NCI-H2196 treated with DMSO at 0.1 percent for 48 hours (cell line): ENCODE data around the gene MZT2B.
"Not testable (repeated sequence)": the region's sequence is repeated elsewhere in the genome, so short reads cannot be mapped to it uniquely, and the experiment has no call there.

Experiments
- DNase-seq: peaks from one replicate; lab custom pipeline; 2025; ENCODE audit not compliant: unreplicated experiment; lab: John Stamatoyannopoulos, UW

Gene MZT2B

DNA sequence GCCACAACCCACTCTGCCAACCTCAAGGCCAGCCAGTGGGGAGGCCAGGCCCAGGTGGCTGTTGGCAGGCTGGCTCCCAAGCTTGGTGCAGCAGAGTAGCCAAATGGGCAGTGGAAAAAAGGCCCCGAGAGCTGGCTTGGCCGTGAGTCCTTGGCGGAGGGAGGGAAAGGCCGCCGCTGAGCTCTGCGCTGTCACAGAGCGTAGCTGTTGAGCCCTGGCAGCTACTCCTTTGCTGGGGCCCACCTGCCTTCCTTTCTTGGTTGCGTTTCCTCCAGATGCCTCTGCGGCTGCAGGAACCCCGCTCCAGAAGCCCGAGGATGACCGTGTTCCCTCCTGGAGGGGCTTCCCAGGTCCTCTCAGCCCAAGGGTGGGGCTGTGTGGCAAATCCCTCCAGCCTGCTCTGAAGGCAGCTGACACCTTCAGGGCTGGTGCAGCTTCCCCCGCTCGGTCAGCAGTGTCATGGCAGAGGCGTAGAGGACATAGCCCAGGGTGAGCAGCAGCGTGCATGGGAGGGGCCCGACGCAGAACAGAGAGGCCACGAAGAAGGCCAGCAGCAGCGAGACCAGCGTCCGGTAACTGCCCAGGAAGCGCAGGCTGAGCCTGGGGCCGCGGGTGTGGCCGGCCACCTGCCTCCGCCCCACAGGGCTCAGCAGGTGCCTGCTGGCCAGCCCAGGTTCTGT lies 29.8 kb upstream of the MZT2B start:
- not testable (repeated sequence) for DNase-seq

DNA sequence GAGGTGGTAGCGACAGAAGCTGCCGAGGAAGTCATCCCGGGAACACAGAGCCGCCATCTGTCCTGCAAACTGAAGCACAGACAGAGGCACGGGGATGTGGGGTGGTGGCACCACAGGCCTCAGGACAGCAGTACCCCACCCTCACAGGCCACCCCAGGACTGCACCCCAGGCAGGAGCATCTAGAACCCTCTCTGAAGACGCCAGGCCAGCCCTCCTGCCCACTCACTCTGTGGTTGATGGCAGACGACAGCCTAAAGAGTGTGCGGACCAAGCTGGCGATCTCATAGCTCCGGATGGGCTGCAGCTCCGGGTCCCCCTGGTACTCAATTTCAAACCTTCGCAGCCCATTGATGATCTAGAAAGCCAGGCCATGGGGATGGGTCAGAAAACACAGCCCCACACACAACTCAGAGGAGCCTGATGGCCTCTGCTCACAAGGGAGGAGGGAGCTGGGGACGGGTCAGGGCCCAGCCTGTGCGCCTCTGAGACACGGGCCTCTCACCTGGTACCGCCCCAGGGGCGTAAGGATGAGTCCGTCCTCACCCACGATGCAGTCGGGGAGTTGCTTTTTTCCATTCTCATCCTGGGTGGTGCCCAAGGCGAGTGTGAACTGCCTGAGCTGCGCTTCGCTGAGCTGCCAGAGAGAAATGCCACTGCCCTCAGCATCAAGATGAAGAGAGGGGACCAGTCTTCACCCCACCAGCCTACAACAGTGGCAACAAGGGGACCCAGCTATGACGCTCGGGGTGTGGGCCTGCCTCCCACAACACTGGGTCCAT lies 29.1 kb upstream of the MZT2B start:
- DNase-seq = no peak

DNA sequence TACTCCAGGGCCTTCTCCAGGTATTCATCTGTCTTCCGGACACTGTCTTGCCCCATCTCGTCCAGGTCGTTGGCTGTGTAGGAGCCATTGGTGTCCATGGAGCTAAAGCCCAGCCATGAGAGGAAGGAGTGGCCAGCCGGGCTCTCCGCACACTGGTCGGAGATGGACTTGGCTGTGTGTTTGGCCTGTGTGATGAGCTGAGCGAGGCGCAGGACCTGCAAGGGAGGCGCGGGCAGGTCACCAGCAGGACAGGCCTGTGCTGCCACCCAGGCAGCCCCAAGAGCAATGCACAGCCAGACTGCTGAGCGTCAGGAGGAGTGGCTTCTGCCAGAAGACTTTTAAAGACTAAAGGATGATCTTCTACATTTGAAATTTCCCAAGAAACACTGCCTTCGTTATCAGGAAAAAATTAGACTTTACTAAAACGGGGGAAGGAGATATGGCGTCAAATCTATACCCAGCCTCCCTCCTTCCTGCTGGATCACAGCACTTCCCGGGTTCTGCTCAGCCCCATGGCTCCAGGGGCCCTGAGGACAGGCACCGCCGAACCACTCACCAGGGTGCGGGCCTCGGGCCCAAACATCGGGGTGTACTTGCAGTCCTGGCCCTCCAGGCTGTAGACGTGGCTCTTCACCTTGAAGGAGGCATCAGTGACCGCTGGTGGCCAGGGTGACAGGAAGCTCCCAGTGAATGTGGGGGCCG lies 28.2 kb upstream of the MZT2B start:
- not testable (repeated sequence) for DNase-seq

DNA sequence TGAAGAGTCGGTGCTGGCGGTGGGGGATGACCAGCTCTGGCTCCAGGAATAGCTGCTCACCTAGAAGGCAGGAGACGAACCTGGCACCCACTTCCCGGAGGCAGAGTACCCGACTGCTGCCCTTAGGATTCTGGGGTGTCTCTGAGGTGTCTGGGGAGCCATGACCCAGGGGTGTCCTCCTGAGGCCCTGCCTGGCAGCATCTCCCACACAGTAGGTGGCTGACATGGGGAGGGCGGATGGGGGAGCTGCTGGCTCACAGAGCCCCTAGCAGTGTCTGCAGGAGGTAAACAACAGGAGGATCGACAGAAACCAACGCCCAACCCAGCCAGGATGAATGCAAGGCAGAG lies 27.7 kb upstream of the MZT2B start:
- not testable (repeated sequence) for DNase-seq

DNA sequence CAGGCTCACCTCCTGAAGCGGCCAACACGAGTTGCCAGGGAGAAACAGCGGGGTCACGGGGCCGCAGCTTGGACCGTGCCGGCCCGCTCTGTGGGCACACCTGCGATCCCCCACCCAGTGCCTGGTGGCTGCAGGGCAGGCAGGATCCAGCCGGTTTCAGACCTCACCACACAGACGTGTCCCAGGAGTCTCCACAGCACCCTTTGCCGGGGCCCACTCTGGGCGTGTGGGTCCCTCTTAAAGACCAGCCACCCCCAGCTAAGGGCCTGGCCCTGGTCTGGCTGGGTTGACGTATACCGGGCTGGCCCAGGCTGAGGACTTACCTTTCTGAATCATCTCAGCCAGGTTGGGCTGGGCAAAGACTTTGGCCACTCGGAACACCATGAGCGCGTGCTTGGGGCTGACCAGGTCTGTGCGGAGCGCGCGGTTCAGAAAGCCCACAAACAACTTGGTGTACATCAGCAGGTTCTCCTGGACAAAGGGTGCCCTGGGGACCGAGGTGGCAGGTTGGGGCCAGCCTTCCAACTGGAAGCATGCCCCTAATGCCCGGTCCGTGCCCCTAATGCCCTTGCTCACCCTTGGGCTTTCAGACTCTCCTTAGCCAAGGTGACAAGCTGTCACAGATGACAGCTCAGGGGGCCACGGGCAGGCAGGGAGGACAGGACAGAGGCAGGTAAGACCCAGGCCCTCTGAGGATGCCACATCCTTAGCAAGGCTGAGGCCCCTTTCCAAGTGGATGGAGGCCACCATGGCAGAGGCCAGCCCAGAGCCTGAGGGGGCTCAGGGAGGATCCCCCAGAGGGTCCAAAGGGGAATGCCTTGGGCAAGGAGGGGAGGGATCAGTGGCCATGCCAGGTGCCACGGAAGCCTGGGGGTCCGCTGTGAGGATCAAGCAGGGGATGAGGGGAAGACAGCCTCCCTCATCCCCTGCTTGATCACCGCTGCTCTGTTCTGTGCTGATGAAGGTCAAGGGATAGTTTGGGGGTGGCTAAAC lies 27.0 kb upstream of the MZT2B start:
- no peak for DNase-seq

DNA sequence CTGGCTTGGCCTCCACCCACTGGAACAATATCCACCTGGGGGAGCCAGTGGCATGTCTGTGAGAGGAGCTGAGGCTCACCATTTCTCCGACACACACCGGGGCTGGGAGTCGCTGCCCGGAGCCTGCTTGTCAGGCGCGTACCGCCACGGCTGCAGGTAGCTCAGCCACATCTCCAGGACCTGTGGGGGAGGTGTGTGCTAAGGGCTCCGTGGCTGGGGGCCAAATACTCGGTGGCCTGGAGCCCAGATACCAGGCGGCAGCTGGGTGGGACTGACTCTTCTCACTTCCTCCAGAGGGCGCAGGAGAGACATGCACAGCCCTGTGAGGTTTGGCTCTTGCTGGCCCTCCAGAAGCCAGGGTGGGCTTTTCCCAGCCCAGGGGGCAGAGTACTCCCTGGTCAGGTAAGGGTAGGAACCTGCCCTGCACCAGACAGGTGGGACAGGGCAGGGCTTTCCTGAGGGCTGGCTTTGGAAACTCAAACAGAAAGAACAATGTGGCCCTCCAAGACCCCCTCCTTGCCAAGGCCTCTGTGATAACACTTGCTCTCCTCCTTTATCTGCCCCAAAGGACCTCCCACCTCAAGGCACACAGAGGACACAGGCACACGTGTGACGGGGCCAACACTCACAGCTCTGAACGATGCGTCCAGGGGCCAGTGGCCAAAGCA lies 26.0 kb upstream of the MZT2B start:
- DNase-seq = peak; percentile 63

DNA sequence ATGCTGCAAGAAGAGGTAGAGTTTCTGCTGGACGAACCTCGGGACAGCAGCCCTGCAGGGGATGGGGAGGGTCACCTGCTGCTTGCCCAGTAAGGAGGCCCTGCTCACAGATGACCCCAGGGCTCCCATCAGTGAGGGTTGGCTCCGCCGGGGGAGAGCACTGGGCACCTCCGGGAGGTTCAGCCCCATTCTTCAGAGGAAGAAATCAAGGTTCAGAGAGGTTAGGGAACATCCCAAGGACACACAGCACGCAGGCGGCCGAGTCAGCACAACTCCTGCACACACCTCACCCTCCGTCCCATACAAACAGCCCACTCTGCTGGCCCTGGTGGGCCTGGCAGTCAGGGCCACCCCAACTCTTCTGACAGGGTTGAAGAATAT lies 25.4 kb upstream of the MZT2B start:
- DNase-seq = no peak

DNA sequence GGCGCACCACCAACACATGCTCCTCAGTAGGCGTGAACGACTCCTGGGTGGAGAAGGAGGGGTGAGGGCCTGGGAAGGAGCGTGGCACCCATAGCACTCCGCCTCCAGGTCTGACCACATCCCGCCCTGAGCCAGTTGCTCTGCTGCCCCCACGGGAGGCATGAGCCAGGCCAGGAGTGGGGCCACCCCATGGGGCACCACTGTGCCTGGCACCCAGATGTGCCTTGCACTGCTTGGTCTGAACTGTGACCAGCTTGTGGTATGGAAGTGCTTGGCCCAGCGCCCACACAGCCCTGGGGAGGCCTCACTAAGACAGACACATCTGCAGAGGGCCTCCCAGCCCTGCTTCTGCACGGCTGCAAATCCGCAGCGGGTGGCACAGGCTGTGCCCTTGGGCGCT lies 24.7 kb upstream of the MZT2B start:
- DNase-seq = peak; percentile 53

DNA sequence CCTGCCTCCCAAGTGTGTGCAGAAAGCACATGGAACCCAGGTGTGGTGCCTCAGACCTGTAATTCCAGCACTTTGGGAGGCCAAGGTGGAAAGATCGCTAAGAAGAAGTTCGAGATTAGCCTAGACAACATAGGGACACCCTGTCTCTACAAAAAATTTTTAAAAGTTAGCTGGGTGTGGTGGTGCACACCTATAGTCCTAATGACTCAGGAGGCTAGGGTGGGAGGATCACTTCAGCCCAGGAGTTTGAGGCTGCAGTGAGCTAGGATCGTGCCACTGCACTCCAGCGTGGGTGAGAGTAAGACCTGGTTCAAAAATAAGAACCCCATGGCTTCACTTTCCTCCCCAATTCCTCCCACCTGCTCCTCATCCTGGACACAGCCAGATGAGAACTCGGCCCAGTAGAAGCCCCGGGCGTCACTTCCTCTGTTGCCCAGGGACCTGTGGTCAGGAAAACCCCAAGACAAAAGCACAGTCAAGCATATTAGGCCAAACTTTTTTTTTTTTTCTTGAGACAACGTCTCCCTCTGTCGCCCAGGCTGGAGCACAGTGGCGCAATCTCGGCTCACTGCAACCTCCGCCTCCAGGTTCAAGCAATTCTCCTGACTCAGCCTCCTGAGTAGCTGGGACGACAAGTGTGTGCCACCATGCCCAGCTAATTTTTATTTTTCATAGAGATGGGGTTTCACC lies 24.1 kb upstream of the MZT2B start:
- DNase-seq = not testable (repeated sequence)

DNA sequence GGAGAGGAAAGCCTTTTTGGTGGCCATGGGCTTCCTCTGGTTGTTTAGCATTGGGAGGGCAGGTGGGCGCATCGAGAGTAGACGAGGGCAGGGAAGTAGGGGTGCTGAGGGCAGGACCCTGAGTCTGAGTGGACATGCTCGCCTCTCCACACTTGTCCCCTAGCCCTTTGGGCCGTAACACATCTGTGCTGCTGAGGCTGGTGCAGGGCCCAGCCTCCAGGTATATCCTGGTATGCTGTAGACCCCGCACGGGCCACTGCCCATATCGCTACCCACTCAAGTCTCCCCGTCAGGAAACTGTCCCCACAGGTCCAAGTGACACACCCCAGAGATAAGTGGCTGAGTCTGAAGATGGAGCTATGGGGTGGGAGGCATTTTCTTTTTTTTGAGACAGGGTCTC lies 23.4 kb upstream of the MZT2B start:
- DNase-seq = no peak

DNA sequence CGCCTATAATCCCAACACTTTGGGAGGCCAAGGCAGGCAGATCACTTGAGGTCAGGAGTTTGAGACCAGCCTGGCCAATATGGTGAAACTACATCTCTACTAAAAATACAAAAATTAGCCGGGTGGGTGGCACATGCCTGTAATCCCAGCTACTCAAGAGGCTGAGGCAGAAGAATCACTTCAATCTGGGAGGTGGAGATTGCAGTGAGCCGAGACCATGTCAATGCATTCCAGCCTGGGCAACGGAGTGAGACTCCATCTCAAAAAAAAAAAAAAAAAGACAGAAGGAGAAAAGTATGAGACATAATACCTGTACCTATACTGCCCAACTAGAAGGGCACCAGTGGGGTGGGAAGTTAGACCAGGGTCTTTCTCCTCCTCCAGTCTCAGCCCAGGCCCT lies 22.7 kb upstream of the MZT2B start:
- DNase-seq = not testable (repeated sequence)

DNA sequence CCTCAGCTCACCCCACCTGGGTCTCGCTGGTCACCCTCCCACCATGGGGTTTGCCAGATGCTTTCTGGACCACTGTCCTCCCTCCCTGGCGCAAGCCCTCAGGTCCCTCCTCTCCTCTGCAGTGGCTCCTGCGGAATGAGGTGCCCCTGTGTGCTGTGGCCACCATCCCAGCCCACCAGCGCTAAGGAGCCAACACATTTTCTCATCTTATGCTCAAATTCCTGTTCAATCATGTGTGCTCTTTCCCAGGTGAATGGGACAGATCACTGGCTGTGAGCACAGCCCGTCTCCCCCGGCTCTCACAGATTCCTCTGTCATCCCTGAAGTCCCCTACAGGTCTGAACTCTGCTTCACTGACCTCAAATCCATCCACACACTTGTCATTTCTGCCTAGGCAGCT lies 21.9 kb upstream of the MZT2B start:
- no peak for DNase-seq

DNA sequence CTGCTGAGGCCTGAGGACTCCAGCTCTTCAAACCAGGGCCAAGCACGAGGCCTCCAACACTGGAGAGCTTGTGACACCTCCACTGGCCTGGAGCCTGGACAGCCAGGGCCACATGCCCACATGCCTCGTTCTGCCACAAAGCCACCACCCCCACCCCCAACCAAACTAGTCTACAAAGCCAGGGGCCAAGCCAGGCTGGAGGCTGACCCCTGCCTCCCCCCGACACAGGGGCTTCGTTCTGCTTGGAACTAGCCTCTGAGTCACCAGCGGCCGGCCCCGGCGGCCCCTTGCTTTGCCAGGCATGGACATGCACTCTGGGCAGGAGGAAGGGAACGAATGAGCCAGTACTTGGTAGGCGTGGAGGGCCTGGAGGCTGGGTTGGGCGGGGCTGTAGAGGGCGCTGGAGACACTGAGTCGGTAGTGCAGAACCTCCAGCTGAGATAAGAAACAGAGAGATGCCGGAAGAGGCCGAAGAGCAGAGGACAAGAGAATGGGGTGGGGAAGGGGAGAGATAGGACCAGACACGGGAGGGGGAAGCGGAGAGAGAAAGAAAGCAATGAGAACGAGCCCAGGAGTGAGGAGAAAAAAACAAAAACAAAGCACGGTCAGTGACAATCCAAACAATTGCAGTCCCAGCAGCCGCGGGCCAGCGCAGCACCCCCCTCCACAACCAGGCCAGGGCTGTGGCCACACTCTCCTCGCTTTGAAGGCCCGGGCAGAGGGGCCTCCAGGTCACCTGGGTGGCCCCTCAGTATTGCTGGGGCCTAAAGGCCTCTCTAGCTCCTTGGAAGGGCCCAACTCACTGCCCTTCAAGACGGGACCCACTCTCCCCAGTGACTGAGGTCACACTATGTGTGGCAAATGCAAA lies 21.0 kb upstream of the MZT2B start:
- not testable (repeated sequence) for DNase-seq

DNA sequence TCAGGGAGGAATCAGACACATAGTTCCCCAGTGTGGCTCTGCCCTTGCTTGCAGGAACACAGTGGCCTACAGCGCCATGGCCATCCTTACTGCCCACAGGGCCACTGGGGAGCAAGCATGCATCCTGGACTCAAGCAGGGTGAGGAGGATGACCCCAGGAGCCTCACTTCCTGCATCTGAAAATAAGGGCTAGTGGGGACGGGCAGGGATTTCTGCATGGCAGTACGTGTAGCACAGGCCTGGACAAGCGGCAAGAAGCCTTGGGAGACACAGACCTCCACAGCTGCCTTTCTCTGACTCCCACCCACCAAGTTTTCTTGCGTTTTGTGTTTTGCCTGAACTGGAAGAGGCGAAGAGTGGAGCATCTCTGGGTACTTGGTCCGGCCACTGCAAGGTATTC lies 19.6 kb upstream of the MZT2B start:
- not testable (repeated sequence) for DNase-seq

DNA sequence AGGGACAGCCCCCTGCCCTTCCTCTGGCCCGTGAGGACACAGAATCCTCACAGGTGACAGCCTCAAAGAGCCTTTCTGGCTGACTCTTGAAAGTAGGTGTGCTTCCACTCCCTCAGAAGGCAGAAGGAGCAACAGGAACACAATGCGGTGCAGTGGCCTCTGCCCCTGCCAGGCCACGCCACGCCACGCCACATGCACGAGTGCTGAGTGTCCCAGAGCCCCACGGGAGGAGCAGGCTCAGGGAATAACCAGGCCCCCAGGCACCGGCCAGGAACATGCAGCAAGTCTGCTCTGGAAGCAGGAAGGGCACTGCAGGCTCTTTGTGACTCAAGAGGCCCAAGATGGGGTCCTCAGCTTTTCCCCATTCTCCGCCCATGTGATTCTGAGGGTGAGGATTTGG lies 19.1 kb upstream of the MZT2B start:
- no peak for DNase-seq

DNA sequence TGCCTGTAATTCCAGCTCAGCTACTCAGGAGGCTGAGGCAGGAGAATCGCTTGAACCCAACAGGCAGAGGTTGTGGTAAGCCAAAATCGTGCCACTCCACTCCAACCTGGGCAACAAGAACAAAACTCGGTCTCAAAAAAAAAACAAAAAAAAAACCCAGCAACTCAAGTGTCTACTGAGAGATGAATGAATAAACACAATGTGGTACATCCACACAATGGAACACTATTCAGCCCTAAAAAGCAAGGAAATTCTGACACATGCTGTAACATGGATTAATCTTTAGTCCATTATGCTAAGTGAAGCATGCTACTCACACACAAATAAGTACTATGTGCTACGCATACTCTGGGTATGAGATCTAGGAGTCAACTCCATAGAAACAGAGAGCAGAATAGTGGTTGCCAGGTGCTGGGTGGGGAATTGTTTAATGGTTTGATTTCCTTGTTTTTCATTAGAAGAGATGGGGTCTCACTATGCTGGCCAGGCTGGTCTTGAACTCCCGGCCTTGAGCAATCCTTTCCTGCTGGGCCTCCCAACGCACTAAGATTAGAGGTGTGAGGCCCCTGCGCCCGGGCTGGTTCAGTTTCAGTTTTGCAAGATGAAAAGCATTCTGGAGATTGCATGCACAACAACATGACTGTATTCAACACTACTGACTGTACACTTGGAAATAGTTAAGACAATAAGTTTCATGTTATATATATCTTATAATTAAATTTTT lies 16.6 kb upstream of the MZT2B start:
- DNase-seq = no peak

DNA sequence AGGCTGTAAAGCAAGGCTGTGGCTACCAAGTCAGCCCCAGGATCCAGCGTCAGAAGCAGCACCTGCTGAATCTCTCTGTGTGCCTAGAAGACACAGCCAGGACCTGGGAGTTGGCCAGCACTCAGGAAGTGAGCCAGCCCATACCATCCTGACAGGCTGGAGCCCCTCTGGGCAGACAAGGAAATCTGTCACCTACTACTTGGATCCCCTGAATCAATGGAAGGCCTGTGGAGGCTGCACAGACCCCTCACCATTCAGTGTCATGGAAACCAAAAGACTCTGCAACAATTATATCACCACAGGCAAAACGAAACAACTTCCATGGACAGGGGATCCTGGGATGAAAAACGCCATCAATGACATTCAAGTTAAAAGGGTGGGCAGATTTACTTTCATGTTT lies 15.5 kb upstream of the MZT2B start:
- not testable (repeated sequence) for DNase-seq

DNA sequence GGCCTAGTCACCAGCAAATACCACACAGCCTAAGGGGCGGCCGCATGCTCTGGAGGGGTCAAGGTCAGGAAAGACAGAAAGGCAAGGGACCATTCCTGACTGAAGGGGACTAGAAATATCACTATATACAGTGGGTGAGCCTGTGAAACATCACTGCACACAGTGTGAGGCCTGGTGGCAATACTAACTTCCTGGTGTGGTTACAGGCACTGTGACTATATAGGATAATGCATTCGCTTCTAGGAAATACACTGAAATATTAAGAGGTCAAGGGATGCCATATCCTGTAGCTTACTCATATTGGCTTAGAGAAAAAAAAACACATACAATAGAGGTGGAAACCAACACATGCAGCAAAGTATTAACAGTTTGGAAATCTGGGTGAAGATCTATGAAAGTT lies 12.9 kb upstream of the MZT2B start:
- DNase-seq = not testable (repeated sequence)
